Neural progenitor cell (in vitro differentiated cells): ENCODE results near the gene CCNL1.

Experiments used
- CTCF ChIP-seq: fragments of 200-600 bp; sonication (generic); IDR thresholded peaks from 2 replicates; pipeline ENCODE4 v1.5.1; 2017; ENCODE audit warnings: antibody characterized with exemption, mild to moderate bottlenecking
- EZH2 ChIP-seq: fragments of 200-600 bp; sonication (generic); IDR thresholded peaks from 2 replicates; pipeline ENCODE4 v1.6.1; 2017; ENCODE audit warnings: antibody characterized with exemption, mild to moderate bottlenecking, moderate library complexity

GRCh38 chr3:157127831-157128767, 31.8 kb downstream of the CCNL1 start:
- TF ChIP-seq EZH2 (no peak), CTCF (no peak)
